NCI-H187 treated with DMSO at 0.1 percent for 48 hours (cell line): ENCODE results near the gene FUBP3.

Experiments
- DNase-seq: peaks from one replicate; lab custom pipeline; 2025; lab: John Stamatoyannopoulos, UW

FUBP3 gene

GRCh38 chr9:130662099-130662969 lies 83.0 kb downstream of the FUBP3 start:
- no peak for DNase-seq

GRCh38 chr9:130662970-130663257 lies 83.5 kb downstream of the FUBP3 start:
- no peak for DNase-seq

- no peak for DNase-seq
Observed at GRCh38 chr9:130663258-130663976, 84.0 kb downstream of the FUBP3 start.

- DNase-seq, result no peak
Observed at GRCh38 chr9:130663977-130664250, 84.5 kb downstream of the FUBP3 start.

- no peak for DNase-seq
Observed at GRCh38 chr9:130664251-130665028, 85.1 kb downstream of the FUBP3 start, which contains the start of gene PRDM12. PRDM12 (plus strand) TSS chr9:130664594; CDS start chr9:130664654, 60 bp downstream.

- no peak for DNase-seq
Observed at GRCh38 chr9:130665029-130665430, 85.7 kb downstream of the FUBP3 start.

GRCh38 chr9:130665431-130666392 lies 86.3 kb downstream of the FUBP3 start:
- DNase-seq, result no peak

GRCh38 chr9:130666393-130667119 lies 87.2 kb downstream of the FUBP3 start:
- DNase-seq, result no peak

- no peak for DNase-seq
Observed at GRCh38 chr9:130667120-130667435, 87.7 kb downstream of the FUBP3 start.

- DNase-seq, result no peak
Observed at GRCh38 chr9:130668196-130668595, 88.8 kb downstream of the FUBP3 start.

GRCh38 chr9:130668659-130669058 lies 89.3 kb downstream of the FUBP3 start:
- no peak for DNase-seq

GRCh38 chr9:130669965-130670364 lies 90.6 kb downstream of the FUBP3 start:
- DNase-seq, result no peak

GRCh38 chr9:130670644-130671043 lies 91.3 kb downstream of the FUBP3 start:
- DNase-seq, result no peak

GRCh38 chr9:130672466-130672865 lies 93.1 kb downstream of the FUBP3 start:
- no peak for DNase-seq

GRCh38 chr9:130672933-130673615 lies 93.7 kb downstream of the FUBP3 start:
- no peak for DNase-seq

- DNase-seq, result no peak
Observed at GRCh38 chr9:130675396-130675795, 96.0 kb downstream of the FUBP3 start.

GRCh38 chr9:130677252-130677651 lies 97.9 kb downstream of the FUBP3 start:
- DNase-seq, result no peak

GRCh38 chr9:130680836-130681768 lies 101.7 kb downstream of the FUBP3 start:
- DNase-seq, result no peak

GRCh38 chr9:130681769-130682420 lies 102.5 kb downstream of the FUBP3 start:
- no peak for DNase-seq
